ENCODE measurements around the gene B3GALT2. TPM values are rescaled to one million over a fixed set of nuclear protein-coding genes. Genes with fewer than 3 reads are reported as not detected.
"Not testable (repeated sequence)": the region's sequence is repeated elsewhere in the genome, so short reads cannot be mapped to it uniquely, and the experiment has no call there.

B3GALT2 gene
- not detected for total RNA-seq

GRCh38 chr1:193185901-193186731 lies at the start of gene B3GALT2:
B3GALT2 (minus strand) TSS chr1:193186613; CDS start chr1:193181562, 5,051 bp downstream.
- H3K27ac Mint-ChIP-seq: no peak within 1 kb of the TSS
- ATAC-seq (no peak), DNase-seq (ENCODE audit: low spot score) (no peak)
- H3K9me3 Mint-ChIP-seq: no peaks in the 10 kb centered on the region
- no peak within 1 kb of the TSS for H3K4me3 Mint-ChIP-seq
- no peaks in the 10 kb centered on the region for H3K27me3 Mint-ChIP-seq
- peaks cover 24 to 38% of the 10 kb centered on the region in 2 donors for H3K4me1 Mint-ChIP-seq (ENCODE audit: low read depth in 2 of 2)
- no peaks in the 10 kb centered on the region for H3K36me3 Mint-ChIP-seq

GRCh38 chr1:193234530-193234929 lies 48.1 kb upstream of the B3GALT2 start:
- peaks cover 5% of the 10 kb centered on the region for H3K36me3 Mint-ChIP-seq

DNA sequence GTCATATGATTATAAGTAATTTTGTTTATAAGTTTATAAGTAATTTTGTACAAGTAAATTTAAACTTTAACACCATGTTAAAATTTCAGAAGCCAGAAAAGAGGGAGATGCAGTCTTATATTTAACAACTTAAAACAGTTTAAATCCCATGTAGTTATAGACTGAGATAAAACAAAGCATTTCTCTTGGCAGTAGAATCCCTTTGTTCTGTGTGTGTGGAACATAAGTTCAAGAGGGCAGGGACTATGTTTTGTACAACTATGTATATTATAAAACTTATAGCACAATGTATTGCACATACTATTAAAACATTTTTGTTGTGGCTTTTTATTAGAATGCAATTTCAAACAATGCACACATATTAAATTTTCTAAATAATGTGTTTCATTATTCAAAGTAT lies 44.7 kb upstream of the B3GALT2 start:
- H3K9me3 Mint-ChIP-seq; H3K4me3 Mint-ChIP-seq; DNase-seq (ENCODE audit: low spot score); ATAC-seq; H3K36me3 Mint-ChIP-seq; H3K27ac Mint-ChIP-seq; H3K27me3 Mint-ChIP-seq: not testable (repeated sequence)
- peaks cover 3 to 13% of the 10 kb centered on the region in 2 donors for H3K4me1 Mint-ChIP-seq (ENCODE audit: low read depth in 2 of 2)

More at GRCh38 chr1:193234530-193234929, 48.1 kb upstream of the B3GALT2 start:
- no peak for ATAC-seq
- H3K27me3 Mint-ChIP-seq: no peaks in the 10 kb centered on the region
- H3K9me3 Mint-ChIP-seq: no peaks in the 10 kb centered on the region
- H3K27ac Mint-ChIP-seq: no peak overlapping the region
- peaks cover 0 to 6% of the 10 kb centered on the region in 2 donors for H3K4me1 Mint-ChIP-seq (ENCODE audit: low read depth in 2 of 2)
- no peak overlapping the region for H3K4me3 Mint-ChIP-seq
- DNase-seq (ENCODE audit: low spot score): no peak

DNA sequence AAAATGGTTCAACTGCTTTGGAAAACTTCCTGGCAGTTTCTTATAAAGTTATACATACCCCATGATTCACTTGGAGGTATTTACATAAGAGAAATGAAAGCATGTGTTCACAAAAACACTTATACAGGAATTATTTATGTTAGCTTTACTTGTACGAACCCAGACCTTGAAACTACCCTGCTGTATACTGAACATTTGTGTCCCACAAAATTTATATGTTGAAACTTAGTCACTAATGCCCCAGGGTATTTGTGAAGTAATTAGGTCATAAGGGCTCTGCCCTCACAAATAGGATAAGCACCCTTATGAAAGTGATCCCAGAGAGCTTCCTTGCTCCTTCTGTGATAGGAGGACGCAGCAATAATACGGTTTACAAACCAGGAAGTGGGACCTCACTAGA lies 42.7 kb upstream of the B3GALT2 start:
- H3K4me3 Mint-ChIP-seq: no peak overlapping the region
- peaks cover 7 to 21% of the 10 kb centered on the region in 2 donors for H3K4me1 Mint-ChIP-seq (ENCODE audit: low read depth in 2 of 2)
- ATAC-seq (no peak), DNase-seq (ENCODE audit: low spot score) (no peak)
- H3K9me3 Mint-ChIP-seq: no peaks in the 10 kb centered on the region
- H3K27me3 Mint-ChIP-seq: no peaks in the 10 kb centered on the region
- H3K27ac Mint-ChIP-seq: no peak overlapping the region
- no peaks in the 10 kb centered on the region for H3K36me3 Mint-ChIP-seq

GRCh38 chr1:193222056-193222615 lies 35.7 kb upstream of the B3GALT2 start:
- DNase-seq (ENCODE audit: low spot score): no peak
- Mint-ChIP-seq H3K27me3 (no peaks in the 10 kb centered on the region), H3K4me1 (ENCODE audit: low read depth in 2 of 2) (peaks cover 7 to 27% of the 10 kb centered on the region in 2 donors), H3K4me3 (no peak overlapping the region), H3K9me3 (no peaks in the 10 kb centered on the region), H3K36me3 (peaks cover 4% of the 10 kb centered on the region), H3K27ac (no peak overlapping the region)
- no peak for ATAC-seq

- Mint-ChIP-seq H3K36me3 (peaks cover 4% of the 10 kb centered on the region), H3K27ac (no peak overlapping the region), H3K4me3 (no peak overlapping the region), H3K4me1 (ENCODE audit: low read depth in 2 of 2) (peaks cover 7 to 22% of the 10 kb centered on the region in 2 donors), H3K27me3 (no peaks in the 10 kb centered on the region), H3K9me3 (no peaks in the 10 kb centered on the region)
- no peak for DNase-seq (ENCODE audit: low spot score)
- no peak for ATAC-seq
Measured at GRCh38 chr1:193221651-193222050, 35.2 kb upstream of the B3GALT2 start.

DNA sequence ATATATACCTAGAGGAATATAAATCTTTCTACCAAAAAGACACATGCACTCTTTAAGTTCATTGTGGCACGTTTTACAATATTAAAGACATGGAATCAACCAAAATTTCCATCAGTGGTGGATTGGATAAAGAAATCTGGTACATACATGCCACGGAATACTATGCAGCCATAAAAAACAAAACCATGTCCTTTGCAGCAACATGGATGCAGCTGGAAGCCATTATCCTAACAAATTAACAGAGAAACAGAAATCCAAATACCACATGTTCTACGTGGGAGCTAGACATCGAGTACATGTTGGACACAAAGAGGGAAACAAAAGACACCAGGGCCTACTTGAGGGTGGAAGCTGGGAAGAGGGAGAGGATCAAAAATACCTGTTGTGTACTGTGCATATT lies 33.0 kb upstream of the B3GALT2 start:
- peaks cover 0 to 6% of the 10 kb centered on the region in 2 donors for H3K4me1 Mint-ChIP-seq (ENCODE audit: low read depth in 2 of 2)
- no peak overlapping the region for H3K4me3 Mint-ChIP-seq
- no peaks in the 10 kb centered on the region for H3K9me3 Mint-ChIP-seq
- ATAC-seq (no peak), DNase-seq (ENCODE audit: low spot score) (no peak)
- H3K27me3 Mint-ChIP-seq: no peaks in the 10 kb centered on the region
- H3K27ac Mint-ChIP-seq: no peak overlapping the region
- H3K36me3 Mint-ChIP-seq: peaks cover 13% of the 10 kb centered on the region

GRCh38 chr1:193216920-193217319 lies 30.5 kb upstream of the B3GALT2 start:
- ATAC-seq: no peak
- peaks cover 0 to 3% of the 10 kb centered on the region in 2 donors for H3K4me1 Mint-ChIP-seq (ENCODE audit: low read depth in 2 of 2)
- no peak for DNase-seq (ENCODE audit: low spot score)
- peaks cover 13% of the 10 kb centered on the region for H3K36me3 Mint-ChIP-seq
- H3K4me3 Mint-ChIP-seq: no peak overlapping the region
- H3K9me3 Mint-ChIP-seq: no peaks in the 10 kb centered on the region
- no peaks in the 10 kb centered on the region for H3K27me3 Mint-ChIP-seq
- H3K27ac Mint-ChIP-seq: no peak overlapping the region

DNA sequence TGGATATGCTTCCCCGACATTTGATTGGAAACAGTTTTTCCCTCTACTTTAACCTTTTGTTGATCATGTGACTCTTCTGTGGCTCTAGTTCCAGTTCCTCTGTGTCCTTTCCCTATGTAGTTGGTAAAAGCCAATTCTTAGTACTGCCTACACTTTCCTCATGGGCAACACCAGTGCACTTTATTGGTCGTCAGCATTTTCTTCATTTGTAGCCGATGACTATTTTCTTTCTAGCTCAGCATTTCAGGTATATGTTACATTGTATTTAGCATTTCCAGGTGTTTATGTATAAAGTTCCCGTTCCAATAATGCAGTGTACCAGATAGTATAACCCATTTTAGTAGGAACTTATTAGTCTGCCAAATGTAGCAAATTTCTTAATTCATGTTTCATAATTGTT lies 27.6 kb upstream of the B3GALT2 start:
- Mint-ChIP-seq H3K9me3 (no peaks in the 10 kb centered on the region), H3K27ac (no peak overlapping the region), H3K4me1 (ENCODE audit: low read depth in 2 of 2) (peaks cover 12 to 16% of the 10 kb centered on the region in 2 donors), H3K36me3 (peaks cover 9% of the 10 kb centered on the region), H3K4me3 (no peak overlapping the region), H3K27me3 (no peaks in the 10 kb centered on the region)
- ATAC-seq: no peak
- no peak for DNase-seq (ENCODE audit: low spot score)

DNA sequence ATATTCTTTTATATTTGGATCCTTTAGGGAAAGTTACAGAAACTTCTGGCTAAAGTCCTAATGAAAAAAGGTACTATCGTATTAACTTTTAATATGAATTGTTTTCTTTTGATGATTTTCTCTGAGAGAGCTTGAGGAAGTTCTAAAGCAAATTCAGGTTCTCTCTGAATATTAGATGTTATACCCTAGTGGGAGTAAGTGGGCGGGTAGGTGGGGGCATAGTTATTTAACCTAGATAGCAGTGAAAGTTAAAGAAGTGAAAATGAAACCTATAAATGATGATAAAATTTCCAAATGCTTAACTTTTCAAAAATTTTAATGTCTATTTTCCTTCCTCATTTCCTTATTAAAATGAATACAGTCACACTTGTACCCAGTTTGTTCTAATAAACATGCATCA lies 26.2 kb upstream of the B3GALT2 start:
- peaks cover 21% of the 10 kb centered on the region for H3K36me3 Mint-ChIP-seq
- no peaks in the 10 kb centered on the region for H3K27me3 Mint-ChIP-seq
- no peak for ATAC-seq
- H3K9me3 Mint-ChIP-seq: peaks cover 2% of the 10 kb centered on the region
- DNase-seq (ENCODE audit: low spot score): no peak
- H3K4me3 Mint-ChIP-seq: no peak overlapping the region
- no peak overlapping the region for H3K27ac Mint-ChIP-seq
- peaks cover 15 to 16% of the 10 kb centered on the region in 2 donors for H3K4me1 Mint-ChIP-seq (ENCODE audit: low read depth in 2 of 2)

DNA sequence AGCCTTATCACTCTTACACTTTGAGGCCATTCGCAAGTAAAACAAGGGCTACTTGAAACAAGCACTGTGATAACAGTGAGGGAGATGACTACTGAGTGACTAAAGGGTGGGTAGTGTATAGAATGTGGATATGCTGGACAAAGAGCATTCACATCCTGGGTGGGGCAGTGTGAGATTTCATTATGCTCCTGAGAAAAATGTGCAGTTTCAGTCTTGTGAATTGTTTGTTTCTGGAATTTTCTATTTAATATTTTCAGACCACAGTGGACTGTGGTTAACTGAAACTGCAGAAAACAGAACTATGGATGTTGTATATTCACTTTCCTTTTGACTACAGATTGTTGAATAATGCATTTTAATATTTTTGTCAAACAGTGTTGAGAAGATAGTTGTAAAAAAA lies 25.1 kb upstream of the B3GALT2 start:
- DNase-seq (ENCODE audit: low spot score): no peak
- H3K9me3 Mint-ChIP-seq: peaks cover 6% of the 10 kb centered on the region
- peak overlapping the region in 1 of 2 donors; percentile 49 for H3K27ac Mint-ChIP-seq
- no peaks in the 10 kb centered on the region for H3K27me3 Mint-ChIP-seq
- ATAC-seq: peak; percentile 57 to 59
- H3K36me3 Mint-ChIP-seq: peaks cover 29% of the 10 kb centered on the region
- no peak overlapping the region for H3K4me3 Mint-ChIP-seq
- peaks cover 15 to 16% of the 10 kb centered on the region in 2 donors for H3K4me1 Mint-ChIP-seq (ENCODE audit: low read depth in 2 of 2)

- DNase-seq (ENCODE audit: low spot score): no peak
- Mint-ChIP-seq H3K9me3 (peaks cover 11% of the 10 kb centered on the region), H3K4me3 (no peak overlapping the region), H3K4me1 (ENCODE audit: low read depth in 2 of 2) (peaks cover 15 to 16% of the 10 kb centered on the region in 2 donors), H3K27ac (peak overlapping the region in 1 of 2 donors; percentile 49), H3K27me3 (no peaks in the 10 kb centered on the region), H3K36me3 (peaks cover 29% of the 10 kb centered on the region)
- ATAC-seq: no peak
Measured at GRCh38 chr1:193210996-193211395, 24.6 kb upstream of the B3GALT2 start.

DNA sequence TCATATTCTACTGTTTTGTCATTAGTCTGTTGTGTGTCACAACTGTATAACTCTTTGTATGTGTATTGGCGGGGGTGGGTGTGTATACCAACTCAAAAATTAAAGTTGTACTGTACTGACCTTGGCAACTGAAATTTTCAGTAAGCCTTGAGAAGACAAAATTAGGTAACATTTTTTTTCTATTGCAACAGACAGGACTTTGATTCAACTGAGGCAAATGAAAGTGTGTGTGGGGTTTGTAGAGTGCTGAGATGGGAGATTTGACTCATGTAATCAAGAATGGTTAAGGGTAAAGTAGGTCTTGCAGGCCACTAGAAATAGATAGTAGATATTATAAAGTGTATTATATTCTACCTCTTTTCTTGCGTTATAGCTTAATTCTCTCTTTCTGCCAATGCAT lies 14.6 kb upstream of the B3GALT2 start:
- DNase-seq (ENCODE audit: low spot score) (no peak), ATAC-seq (no peak)
- peaks cover 21 to 25% of the 10 kb centered on the region in 2 donors for H3K4me1 Mint-ChIP-seq (ENCODE audit: low read depth in 2 of 2)
- no peak overlapping the region for H3K4me3 Mint-ChIP-seq
- H3K27me3 Mint-ChIP-seq: no peaks in the 10 kb centered on the region
- peaks cover 2% of the 10 kb centered on the region for H3K9me3 Mint-ChIP-seq
- H3K36me3 Mint-ChIP-seq: peaks cover 10% of the 10 kb centered on the region
- H3K27ac Mint-ChIP-seq: peak overlapping the region in 1 of 2 donors; percentile 7

- Mint-ChIP-seq H3K36me3 (no peaks in the 10 kb centered on the region), H3K4me3 (no peak overlapping the region), H3K9me3 (no peaks in the 10 kb centered on the region), H3K27me3 (no peaks in the 10 kb centered on the region), H3K4me1 (ENCODE audit: low read depth in 2 of 2) (peaks cover 26 to 28% of the 10 kb centered on the region in 2 donors), H3K27ac (no peak overlapping the region)
- ATAC-seq (no peak), DNase-seq (ENCODE audit: low spot score) (no peak)
Measured at GRCh38 chr1:193199940-193200339, 13.5 kb upstream of the B3GALT2 start.

Data from natural killer cell treated with Interleukin-12 subunit alpha and Interleukin-12 subunit beta and Interleukin-15 and Interleukin-18, amount 100 ng/mL, for 72 hours (primary cell).